Bronchial epithelial cell (primary cell): ENCODE measurements around the gene SPTBN1. TPM values are rescaled to one million over a fixed set of nuclear protein-coding genes. Genes with fewer than 3 reads are reported as not detected.

ENCODE experiments used
- DNase-seq: peaks from one replicate; pipeline ENCODE4 v3.0.0-alpha.2; 2010; ENCODE audit warnings: low read depth
- FAIRE-seq: peaks from 2 replicates; lab custom pipeline; 2011; peaks lifted over from hg19 to GRCh38; lab: Jason Lieb, UNC
- H3K27me3 ChIP-seq: 2 replicates; pipeline ENCODE4 v1.5.1; 2011; ENCODE audit warnings: low read length; ENCODE audit not compliant: control insufficient read depth, insufficient read depth
- H3K36me3 ChIP-seq: 2 replicates; pipeline ENCODE4 v1.5.1; 2011; ENCODE audit warnings: low read length; ENCODE audit not compliant: control insufficient read depth, insufficient read depth
- H3K4me3 ChIP-seq: 2 replicates; pipeline ENCODE4 v1.5.1; 2011; ENCODE audit warnings: mild to moderate bottlenecking, low read depth, low read length, control low read depth
- CTCF ChIP-seq: IDR thresholded peaks from 2 replicates; pipeline ENCODE4 v1.5.1; 2011; ENCODE audit warnings: mild to moderate bottlenecking, moderate library complexity, low read length, control low read depth, inconsistent platforms; ENCODE audit not compliant: insufficient read depth, severe bottlenecking
- total RNA-seq: library from RNA; depleted of rRNA; stranded (reverse); fragments of >200 nt; gene quantifications from 2 replicates; pipeline ENCODE4 v1.2.1, GENCODE V29; 2014

Gene SPTBN1
- total RNA-seq, 1 donor from 2014 or later: 339 TPM

- DNase-seq: peak; percentile 36
- Histone ChIP-seq H3K27me3 (no peaks in the 10 kb centered on the region), H3K36me3 (no peaks in the 10 kb centered on the region), H3K4me3 (no peak overlapping the region)
- no peak for TF ChIP-seq CTCF
- FAIRE-seq: no peak
Measured at GRCh38 chr2:54471221-54471711, 15.1 kb downstream of the SPTBN1 start.

- H3K27me3 ChIP-seq: no peaks in the 10 kb centered on the region
- TF ChIP-seq CTCF: no peak
- no peaks in the 10 kb centered on the region for H3K36me3 ChIP-seq
- DNase-seq (no peak), FAIRE-seq (no peak)
- no peak overlapping the region for H3K4me3 ChIP-seq
Measured at GRCh38 chr2:54473851-54474250, 17.7 kb downstream of the SPTBN1 start.

GRCh38 chr2:54475285-54475684 is 19.2 kb downstream of the SPTBN1 start:
- H3K36me3 ChIP-seq: no peaks in the 10 kb centered on the region
- no peak for FAIRE-seq

GRCh38 chr2:54475919-54476318 is 19.8 kb downstream of the SPTBN1 start:
- Histone ChIP-seq H3K4me3 (no peak overlapping the region), H3K27me3 (no peaks in the 10 kb centered on the region), H3K36me3 (no peaks in the 10 kb centered on the region)
- TF ChIP-seq CTCF: no peak
- FAIRE-seq: no peak
- DNase-seq: no peak

More at GRCh38 chr2:54475285-54475684, 19.2 kb downstream of the SPTBN1 start:
- Histone ChIP-seq H3K27me3 (no peaks in the 10 kb centered on the region), H3K4me3 (no peak overlapping the region)
- DNase-seq: no peak
- TF ChIP-seq CTCF: no peak

- FAIRE-seq: no peak
- DNase-seq: no peak
- no peaks in the 10 kb centered on the region for H3K27me3 ChIP-seq
- TF ChIP-seq CTCF: no peak
- no peak overlapping the region for H3K4me3 ChIP-seq
- H3K36me3 ChIP-seq: no peaks in the 10 kb centered on the region
Measured at GRCh38 chr2:54476852-54477251, 20.7 kb downstream of the SPTBN1 start.

- DNase-seq: no peak
- H3K36me3 ChIP-seq: no peaks in the 10 kb centered on the region
- no peak for TF ChIP-seq CTCF
- no peaks in the 10 kb centered on the region for H3K27me3 ChIP-seq
- FAIRE-seq: no peak
- no peak overlapping the region for H3K4me3 ChIP-seq
Measured at GRCh38 chr2:54477896-54478295, 21.8 kb downstream of the SPTBN1 start.
